CD14-positive monocyte (primary cell): Measurements from ENCODE around the gene CUL4A. TPM values are rescaled to one million over a fixed set of nuclear protein-coding genes. Genes with fewer than 3 reads are reported as not detected.
A peak's percentile ranks its signal among the peaks of the same experiment; 100 is the strongest.

Experiments used
- DNase-seq, 3 donors: peaks; one replicate each; pipeline ENCODE4 v3.0.0-alpha.2; 2011 to 2022
- H2AFZ ChIP-seq: 2 replicates; pipeline ENCODE4 v1.6.0; 2012; ENCODE audit warnings: mild to moderate bottlenecking, low read depth, low read length, inconsistent platforms; ENCODE audit not compliant: insufficient read depth, poor library complexity, severe bottlenecking
- H3K27ac ChIP-seq, 2 donors: 1 replicate in 1 of 2; 2 replicates in 1 of 2; pipeline ENCODE4 v1.5.1; 2012 to 2013; ENCODE audit warnings: low read length in 2 of 2, control low read depth in 1 of 2, inconsistent platforms in 1 of 2, low read depth in 1 of 2, mild to moderate bottlenecking in 1 of 2
- H3K27me3 ChIP-seq, 2 donors: one replicate each; pipeline versions ENCODE4 v1.6.0 to v1.6.1; 2011 to 2013; ENCODE audit warnings: low read length in 2 of 2; ENCODE audit not compliant: control insufficient read depth in 2 of 2, insufficient read depth in 2 of 2
- H3K36me3 ChIP-seq, 2 donors: replicated peaks in 1 of 2; 1 replicate in 1 of 2; 2 replicates in 1 of 2; pipeline versions ENCODE4 v1.5.1 to v1.6.1; 2012 to 2013; ENCODE audit warnings: low read length in 2 of 2, control low read depth in 1 of 2, inconsistent platforms in 1 of 2, mild to moderate bottlenecking in 1 of 2; ENCODE audit not compliant: insufficient read depth in 2 of 2, control insufficient read depth in 1 of 2
- H3K4me1 ChIP-seq, 2 donors: 1 replicate in 1 of 2; 2 replicates in 1 of 2; pipeline versions ENCODE4 v1.5.1 to v1.6.1; 2012 to 2013; ENCODE audit warnings: low read length in 2 of 2, control low read depth in 1 of 2, inconsistent platforms in 1 of 2, mild to moderate bottlenecking in 1 of 2, moderate library complexity in 1 of 2; ENCODE audit not compliant: insufficient read depth in 2 of 2, control insufficient read depth in 1 of 2
- H3K4me2 ChIP-seq: replicated peaks from 2 replicates; pipeline ENCODE3; 2012; ENCODE audit warnings: low read length, moderate library complexity, mild to moderate bottlenecking; ENCODE audit not compliant: poor library complexity, severe bottlenecking; ENCODE audit errors: extremely low read depth
- H3K4me3 ChIP-seq, 3 experiments: fragments of 200-600 bp in 1 of 3; sonication (generic) in 1 of 3; replicated peaks in 1 of 3; 1 replicate in 2 of 3; 2 replicates in 1 of 3; pipeline ENCODE4 v1.5.1; 2011 to 2013; ENCODE audit warnings: low read length in 3 of 3, mild to moderate bottlenecking in 3 of 3, control low read depth in 2 of 3, low read depth in 2 of 3, inconsistent platforms in 1 of 3, moderate library complexity in 1 of 3
- H3K79me2 ChIP-seq: 2 replicates; pipeline ENCODE4 v1.6.0; 2012; ENCODE audit warnings: mild to moderate bottlenecking, control low read depth, inconsistent platforms, low read length, moderate library complexity; ENCODE audit not compliant: insufficient read depth
- H3K9ac ChIP-seq: 2 replicates; pipeline ENCODE4 v1.6.0; 2017; ENCODE audit warnings: low read length, mild to moderate bottlenecking; ENCODE audit not compliant: insufficient read depth, poor library complexity, severe bottlenecking
- H3K9me3 ChIP-seq, 2 donors: replicated peaks in 1 of 2; 1 replicate in 1 of 2; 2 replicates in 1 of 2; pipeline versions ENCODE4 v1.5.1 to v1.6.1; 2012 to 2013; ENCODE audit warnings: low read length in 2 of 2, control low read depth in 1 of 2; ENCODE audit not compliant: control insufficient read depth in 1 of 2, insufficient read depth in 1 of 2
- H4K20me1 ChIP-seq: 2 replicates; pipeline ENCODE4 v1.6.0; 2012; ENCODE audit warnings: mild to moderate bottlenecking, low read length, control low read depth, moderate library complexity; ENCODE audit not compliant: insufficient read depth
- H3K27ac Mint-ChIP-seq, 7 donors: one replicate each; pipeline ENCODE4 v1.8.0; 2020; ENCODE audit warnings: mild to moderate bottlenecking in 7 of 7, mixed read lengths in 7 of 7, moderate library complexity in 6 of 7, inconsistent platforms in 2 of 7
- H3K27me3 Mint-ChIP-seq, 3 donors: one replicate each; pipeline ENCODE4 v1.8.0; 2021 to 2022; ENCODE audit warnings: low read depth in 3 of 3, mild to moderate bottlenecking in 3 of 3, mixed read lengths in 3 of 3, moderate library complexity in 3 of 3, inconsistent platforms in 1 of 3
- H3K36me3 Mint-ChIP-seq, 2 donors: one replicate each; pipeline ENCODE4 v1.8.0; 2020; ENCODE audit warnings: mixed read lengths in 2 of 2, inconsistent platforms in 1 of 2, mild to moderate bottlenecking in 1 of 2
- H3K4me1 Mint-ChIP-seq: one replicate; pipeline ENCODE4 v1.8.0; 2020; ENCODE audit warnings: mild to moderate bottlenecking, mixed read lengths
- H3K4me3 Mint-ChIP-seq, 2 donors: one replicate each; pipeline ENCODE4 v1.8.0; 2020; ENCODE audit warnings: mild to moderate bottlenecking in 2 of 2, mixed read lengths in 2 of 2, moderate library complexity in 1 of 2
- H3K9me3 Mint-ChIP-seq, 7 donors: one replicate each; pipeline ENCODE4 v1.8.0; 2020 to 2022; ENCODE audit warnings: mixed read lengths in 7 of 7, mild to moderate bottlenecking in 6 of 7, moderate library complexity in 6 of 7, inconsistent platforms in 2 of 7
- WGBS: methylation state at CpG from one replicate; pipeline ENCODE4 v1.1.5; 2013; ENCODE audit warnings: missing lambda C conversion rate; ENCODE audit not compliant: insufficient coverage; 5-methylcytosine and 5-hydroxymethylcytosine counted together
- intact Hi-C, 2 donors: fragments of 100-400 bp; cut with micrococcal nuclease; formaldehyde crosslinking; loops; one replicate each; pipeline versions ENCODE4 v1.15.0 to v1.15.1; 2023
- polyA plus RNA-seq, 3 donors: library from polyadenylated mRNA; depleted of rRNA in 1 of 3; unstranded in 2 of 3; stranded (reverse) in 1 of 3; fragments of 300-500 nt in 2 of 3; fragments of >200 nt in 1 of 3; fragmentation: Illumina TruSeq in 2 of 3; gene quantifications; 1 replicate in 2 of 3; 2 replicates in 1 of 3; pipeline ENCODE4 v1.2.3, GENCODE V29; 2012 to 2021
- TF ChIP-seq, protein P1 (sequence below): fragments of 200-600 bp; IDR thresholded peaks from one replicate; pipeline ENCODE4 v1.8.0; 2022; ENCODE audit warnings: antibody characterized with exemption, mild to moderate bottlenecking

CUL4A gene
- polyA plus RNA-seq, 3 donors, result 32.0 to 53.9 (median 33.7) TPM

DNA sequence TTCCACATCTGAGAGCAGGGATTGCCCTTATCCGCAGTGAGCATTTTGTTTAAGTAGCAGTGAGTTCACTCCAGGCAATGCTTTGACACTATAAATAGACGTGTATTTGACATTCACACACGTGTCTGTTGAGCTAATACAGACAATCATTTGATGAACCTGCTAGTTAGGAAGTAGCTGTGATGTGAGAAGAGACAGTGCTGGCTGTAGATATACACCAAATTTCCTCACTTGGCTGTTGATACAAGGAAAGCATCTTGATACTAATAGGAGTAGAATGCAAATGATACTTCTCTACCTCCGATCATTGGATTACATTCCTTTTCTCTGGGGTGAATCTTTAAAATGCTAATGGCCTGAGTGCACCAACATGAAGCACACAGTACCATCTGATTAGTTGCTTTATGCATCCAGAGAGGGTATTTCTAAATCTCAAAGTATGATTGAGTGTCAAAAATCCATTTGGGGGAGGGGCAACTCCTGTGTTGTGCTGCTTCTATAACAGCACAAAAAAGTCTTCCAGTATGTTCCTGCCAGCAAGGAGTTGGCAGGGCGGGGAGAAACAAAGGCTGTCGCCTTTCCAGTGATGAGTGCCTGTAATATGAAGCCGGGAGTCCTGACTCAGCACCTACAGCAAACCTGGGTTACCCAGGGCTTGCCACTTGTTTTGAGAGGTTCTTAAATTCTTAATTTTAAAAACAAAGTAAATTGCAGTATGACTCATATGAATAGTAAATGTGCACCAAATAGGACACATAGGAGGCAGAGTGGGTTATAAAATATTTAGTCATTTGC, 7.0 kb downstream of the CUL4A start:
- H3K27me3 Mint-ChIP-seq, result no peaks in the 10 kb centered on the region

DNA sequence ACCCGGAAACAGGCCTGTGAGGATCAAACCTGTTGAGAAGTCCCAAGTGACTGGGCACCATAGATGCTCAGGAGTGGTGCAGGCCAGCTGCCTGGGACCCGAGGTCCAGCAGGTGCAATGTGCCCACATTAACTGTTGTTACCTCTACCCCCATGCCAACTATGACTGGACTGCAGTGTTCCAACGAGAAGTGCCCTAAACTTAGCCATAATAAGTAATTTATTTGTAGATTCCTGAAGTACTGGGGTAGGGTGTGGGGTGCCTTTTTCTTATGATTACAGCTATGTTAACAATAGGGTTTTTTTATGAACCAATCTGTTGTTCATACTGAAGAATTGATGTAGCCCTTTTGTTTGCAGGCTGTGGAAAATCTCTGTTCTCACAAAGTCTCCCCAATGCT, 9.2 kb downstream of the CUL4A start:
- H3K36me3 ChIP-seq, result peaks cover 42 to 71% of the 10 kb centered on the region in 2 donors
- H2AFZ ChIP-seq, result no peak overlapping the region
- H3K27me3 ChIP-seq, result no peaks in the 10 kb centered on the region
- no peak overlapping the region for H3K4me2 ChIP-seq
- TF ChIP-seq, protein P1, sequence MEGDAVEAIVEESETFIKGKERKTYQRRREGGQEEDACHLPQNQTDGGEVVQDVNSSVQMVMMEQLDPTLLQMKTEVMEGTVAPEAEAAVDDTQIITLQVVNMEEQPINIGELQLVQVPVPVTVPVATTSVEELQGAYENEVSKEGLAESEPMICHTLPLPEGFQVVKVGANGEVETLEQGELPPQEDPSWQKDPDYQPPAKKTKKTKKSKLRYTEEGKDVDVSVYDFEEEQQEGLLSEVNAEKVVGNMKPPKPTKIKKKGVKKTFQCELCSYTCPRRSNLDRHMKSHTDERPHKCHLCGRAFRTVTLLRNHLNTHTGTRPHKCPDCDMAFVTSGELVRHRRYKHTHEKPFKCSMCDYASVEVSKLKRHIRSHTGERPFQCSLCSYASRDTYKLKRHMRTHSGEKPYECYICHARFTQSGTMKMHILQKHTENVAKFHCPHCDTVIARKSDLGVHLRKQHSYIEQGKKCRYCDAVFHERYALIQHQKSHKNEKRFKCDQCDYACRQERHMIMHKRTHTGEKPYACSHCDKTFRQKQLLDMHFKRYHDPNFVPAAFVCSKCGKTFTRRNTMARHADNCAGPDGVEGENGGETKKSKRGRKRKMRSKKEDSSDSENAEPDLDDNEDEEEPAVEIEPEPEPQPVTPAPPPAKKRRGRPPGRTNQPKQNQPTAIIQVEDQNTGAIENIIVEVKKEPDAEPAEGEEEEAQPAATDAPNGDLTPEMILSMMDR, result no peak
- WGBS, result 100% methylated on average over 1 of the region's 3 CpGs
- H3K27ac ChIP-seq, result no peak overlapping the region
- H3K9me3 ChIP-seq, result no peaks in the 10 kb centered on the region
- H3K79me2 ChIP-seq, result peaks cover 97% of the 10 kb centered on the region
- Mint-ChIP-seq H3K36me3 (peaks cover 41 to 50% of the 10 kb centered on the region in 2 donors), H3K9me3 (peaks cover 0 to 1% (median 0%) of the 10 kb centered on the region in 7 donors), H3K27me3 (no peaks in the 10 kb centered on the region), H3K27ac (peak overlapping the region in 2 of 7 donors; percentile 36 to 42), H3K4me1 (peaks cover 2% of the 10 kb centered on the region), H3K4me3 (no peak overlapping the region)
- intact Hi-C loops, result loop anchor here in 1 of 2 donors (10.0 kb wide), 1 partner anchor 76 kb away; the partner anchor contains the start of gene LAMP1
- no peak overlapping the region for H3K4me3 ChIP-seq
- no peak overlapping the region for H3K9ac ChIP-seq
- DNase-seq, result no peak
- H3K4me1 ChIP-seq, result no peaks in the 10 kb centered on the region
- H4K20me1 ChIP-seq, result peaks cover 100% of the 10 kb centered on the region

More for the DNA sequence above, 7.0 kb downstream of the CUL4A start:
- intact Hi-C loops, result loop anchor here in 1 of 2 donors (10.0 kb wide), 1 partner anchor 78 kb away; the partner anchor contains the start of gene LAMP1
- H3K4me1 Mint-ChIP-seq, result peaks cover 8% of the 10 kb centered on the region
- no peak overlapping the region for H3K9ac ChIP-seq
- H3K4me3 ChIP-seq, result no peak overlapping the region
- WGBS, result 95% methylated on average over 3 of the region's 7 CpGs
- H3K27ac ChIP-seq, result no peak overlapping the region
- peaks cover 100% of the 10 kb centered on the region for H3K79me2 ChIP-seq
- H3K36me3 Mint-ChIP-seq, result peaks cover 30 to 40% of the 10 kb centered on the region in 2 donors
- H2AFZ ChIP-seq, result no peak overlapping the region
- H3K27me3 ChIP-seq, result no peaks in the 10 kb centered on the region
- H3K9me3 ChIP-seq, result no peaks in the 10 kb centered on the region
- DNase-seq, result no peak
- H3K4me2 ChIP-seq, result no peak overlapping the region
- TF ChIP-seq, protein P1, result no peak
- peak overlapping the region in 1 of 7 donors; percentile 8 for H3K27ac Mint-ChIP-seq
- H3K4me3 Mint-ChIP-seq, result no peak overlapping the region
- H4K20me1 ChIP-seq, result peaks cover 100% of the 10 kb centered on the region
- peaks cover 0 to 4% (median 0%) of the 10 kb centered on the region in 7 donors for H3K9me3 Mint-ChIP-seq
- no peaks in the 10 kb centered on the region for H3K4me1 ChIP-seq
- peaks cover 28 to 66% of the 10 kb centered on the region in 2 donors for H3K36me3 ChIP-seq
